NCI-H146 treated with DMSO at 0.1 percent for 48 hours (cell line): ENCODE results near the gene PIK3R6.

Experiments used
- DNase-seq: peaks from one replicate; lab custom pipeline; 2025; ENCODE audit not compliant: unreplicated experiment; lab: John Stamatoyannopoulos, UW

Gene PIK3R6

DNA sequence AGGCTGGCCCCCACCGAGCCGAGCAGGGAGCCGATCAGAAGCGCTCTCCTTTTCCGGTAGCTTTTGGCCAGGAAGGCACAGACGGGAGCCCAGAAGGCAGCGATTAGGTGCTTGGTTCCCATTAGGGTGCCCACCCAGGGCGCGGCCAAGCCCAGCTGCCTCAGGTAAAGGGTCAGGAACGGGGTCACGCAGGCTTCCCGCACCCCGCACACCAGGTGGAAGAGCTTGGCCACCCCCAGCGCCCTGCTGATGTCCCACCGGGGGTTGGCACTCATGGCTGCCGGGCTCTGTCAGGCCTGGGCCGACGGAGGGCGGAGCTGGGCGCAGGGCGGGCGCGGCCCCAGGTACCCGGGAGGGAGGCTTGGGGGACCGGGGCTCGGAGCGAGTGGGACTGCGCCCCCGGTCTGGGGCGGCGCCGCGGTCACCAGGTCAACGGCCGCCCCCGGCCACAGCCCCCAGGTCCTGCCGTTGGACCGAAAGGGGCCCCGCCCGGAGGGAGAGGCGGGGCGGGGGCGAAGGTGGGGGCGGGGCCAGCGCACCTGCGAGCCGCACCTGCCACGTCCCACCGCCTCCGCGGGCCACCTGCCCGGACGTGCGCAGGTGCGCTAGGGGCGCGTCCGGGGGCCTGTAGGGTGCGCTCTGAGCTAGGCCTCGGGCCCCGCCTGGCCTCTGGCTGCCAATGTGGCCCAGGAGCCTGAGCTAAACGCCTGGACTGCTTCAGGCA is 68.5 kb downstream of the PIK3R6 start, which contains the start of gene MFSD6L:
TSS of gene MFSD6L (minus strand) at position 520 of the 724 bp plus-strand sequence. CDS start at position 275, 245 bp downstream.
- DNase-seq: peak; percentile 80

DNA sequence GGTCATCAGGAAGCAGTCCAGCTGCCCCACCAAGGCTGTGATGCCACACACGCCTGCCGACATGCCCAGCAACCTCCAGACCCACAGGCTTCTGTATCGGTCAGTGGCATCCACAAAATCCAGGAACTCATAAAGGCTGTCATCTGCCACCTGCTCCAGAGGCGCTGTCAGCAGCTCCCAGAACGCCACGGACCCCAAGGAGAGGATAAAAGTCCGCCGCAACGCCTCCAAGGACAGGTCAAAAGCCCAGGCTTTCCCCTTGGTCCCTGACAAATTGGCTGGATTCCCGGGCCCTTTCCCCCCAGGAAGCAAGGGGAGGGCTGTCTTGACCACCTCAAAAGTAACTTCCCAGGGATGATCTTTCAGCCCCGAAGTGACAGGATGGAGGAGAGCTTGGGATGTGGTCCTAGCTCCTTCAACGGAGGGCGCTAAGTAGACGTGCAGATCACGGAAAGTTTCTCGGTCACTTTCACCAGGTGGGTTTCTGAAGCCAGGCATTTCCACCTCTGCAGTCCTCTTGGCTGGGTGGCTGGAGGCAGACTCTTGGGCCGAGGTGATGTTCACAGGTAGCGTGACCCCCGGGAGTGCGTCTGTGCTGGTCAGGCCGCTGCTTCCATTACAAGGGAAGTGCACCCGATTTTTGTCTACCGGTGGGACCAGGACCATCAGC is 69.2 kb downstream of the PIK3R6 start:
- DNase-seq: no peak

DNA sequence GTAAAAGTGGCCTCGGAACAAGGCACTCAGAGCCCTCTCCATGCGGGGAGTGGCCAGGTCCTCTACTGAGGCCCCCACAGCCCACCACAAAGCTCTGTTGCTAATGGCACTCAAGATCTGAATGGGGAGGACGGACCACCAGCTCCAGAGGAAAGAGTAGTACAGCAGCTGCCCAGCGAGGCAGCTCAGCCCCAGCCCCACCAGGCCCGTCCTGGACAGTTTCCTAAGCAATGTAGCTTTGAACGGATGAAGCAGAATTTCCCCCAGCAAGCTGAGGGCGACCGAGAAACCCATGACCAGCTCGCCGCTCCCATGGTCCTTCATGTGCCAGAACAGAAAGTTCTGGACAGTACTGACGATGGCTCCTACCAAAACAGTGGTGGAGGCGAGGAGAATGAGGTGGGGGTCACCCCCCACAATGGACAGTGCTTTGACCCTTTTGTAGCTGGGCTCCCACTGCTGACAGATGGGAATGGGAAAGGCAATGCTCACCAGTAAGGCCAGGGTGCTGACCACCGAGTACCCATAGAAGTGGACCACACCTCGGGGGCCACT is 69.8 kb downstream of the PIK3R6 start:
- DNase-seq: no peak

DNA sequence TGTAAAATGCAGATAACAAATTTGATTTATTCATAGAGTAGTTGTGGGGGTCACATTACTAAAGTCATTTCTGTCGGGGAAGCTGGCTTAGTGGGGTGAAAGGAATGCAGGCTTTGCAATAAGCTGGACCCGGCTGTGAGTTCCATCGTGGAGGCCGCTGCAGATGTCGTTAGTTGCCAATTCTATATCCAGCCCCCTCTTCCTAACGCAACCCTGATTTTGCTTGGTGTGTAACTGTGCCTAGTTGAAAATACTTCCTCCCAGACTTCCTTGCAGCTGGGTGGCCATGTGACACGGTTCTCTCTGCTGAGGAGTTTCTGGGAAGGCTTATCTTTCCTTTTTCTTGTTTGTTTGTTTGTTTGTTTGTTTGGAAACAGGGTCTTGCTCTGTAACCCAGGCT is 72.8 kb downstream of the PIK3R6 start:
- no peak for DNase-seq

DNA sequence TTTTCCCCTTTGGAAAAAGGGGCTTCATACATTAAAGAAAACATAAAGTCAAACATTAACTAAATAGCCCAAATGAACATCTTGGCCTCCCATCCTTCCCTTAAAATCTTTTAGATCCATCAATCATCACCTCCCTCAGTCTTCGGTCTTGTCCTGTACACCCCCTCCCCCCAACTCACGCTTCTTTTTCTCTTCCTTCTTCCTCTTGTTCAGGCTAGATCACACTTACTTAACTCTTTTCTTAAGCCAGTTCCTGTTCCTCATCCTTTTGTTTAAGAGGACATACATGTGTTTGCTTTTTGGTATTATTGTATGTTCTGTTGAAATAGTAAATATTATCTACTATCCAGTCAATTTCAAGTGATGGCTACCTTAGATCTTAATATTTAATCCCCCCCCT is 73.8 kb downstream of the PIK3R6 start:
- DNase-seq: no peak

DNA sequence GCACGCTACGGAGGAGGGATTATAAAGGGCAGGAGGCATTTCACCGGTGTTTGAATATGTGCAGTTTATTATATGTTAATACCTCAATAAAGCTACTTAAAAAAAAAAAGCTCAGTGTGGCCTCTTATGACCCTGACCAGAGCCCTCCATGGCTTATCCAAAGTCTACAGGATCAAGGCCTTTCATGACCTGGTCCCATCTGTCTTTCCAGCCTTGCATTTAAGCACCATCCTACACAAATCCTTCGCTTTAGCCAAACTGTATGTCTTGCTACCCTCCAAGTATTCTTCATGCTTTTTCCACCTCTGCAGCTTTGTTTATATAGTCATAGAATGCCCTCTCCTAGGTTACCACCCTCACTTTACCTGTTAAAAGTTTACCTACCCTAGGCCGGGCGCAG is 74.8 kb downstream of the PIK3R6 start:
- DNase-seq: no peak

DNA sequence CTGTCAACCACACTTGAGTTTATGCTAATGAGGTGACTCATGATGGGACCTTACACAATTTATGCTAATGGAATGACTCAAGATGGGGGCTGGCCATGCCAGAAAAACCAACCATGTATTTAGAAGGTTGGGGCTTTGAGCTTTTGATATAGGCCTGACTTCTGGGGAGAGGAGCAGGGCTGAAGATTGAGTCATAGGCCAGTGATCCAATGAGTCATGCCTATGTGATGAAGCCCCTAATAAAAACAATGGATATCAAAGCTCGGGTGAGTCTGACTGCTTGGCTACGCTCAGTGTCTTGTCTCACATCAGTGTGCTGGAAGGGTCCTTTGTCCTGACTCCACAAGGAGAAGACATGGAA is 75.6 kb downstream of the PIK3R6 start:
- no peak for DNase-seq

DNA sequence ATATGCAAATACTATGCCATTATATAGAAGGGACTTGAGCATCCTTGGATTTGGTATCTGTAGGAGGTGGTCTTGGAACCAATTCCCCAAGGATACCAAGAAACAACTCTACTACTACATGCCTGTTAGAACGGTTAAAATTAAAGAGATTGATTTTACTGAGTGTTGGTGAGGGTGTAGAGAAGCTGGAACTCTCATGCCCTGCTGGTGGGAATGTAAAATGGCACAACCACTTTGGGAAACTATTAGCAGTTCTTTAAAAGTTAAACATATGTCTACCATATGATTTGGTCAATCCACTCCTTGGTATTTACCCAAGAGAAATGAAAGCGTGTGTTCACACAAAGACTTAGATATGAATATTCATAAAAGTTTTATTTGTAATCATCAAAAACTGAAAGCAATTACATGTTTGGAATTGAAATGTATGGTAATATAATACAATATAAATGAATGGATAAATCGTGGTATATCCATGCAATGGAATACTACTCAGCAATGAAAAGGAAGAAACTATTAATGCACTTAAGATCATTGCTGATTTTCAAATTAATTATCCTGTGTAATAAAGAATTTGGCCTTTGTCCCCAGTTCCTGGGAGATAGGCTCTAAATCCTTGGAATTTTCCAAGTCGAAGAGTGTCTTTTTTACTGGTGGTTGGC is 76.1 kb downstream of the PIK3R6 start:
- DNase-seq: no peak

DNA sequence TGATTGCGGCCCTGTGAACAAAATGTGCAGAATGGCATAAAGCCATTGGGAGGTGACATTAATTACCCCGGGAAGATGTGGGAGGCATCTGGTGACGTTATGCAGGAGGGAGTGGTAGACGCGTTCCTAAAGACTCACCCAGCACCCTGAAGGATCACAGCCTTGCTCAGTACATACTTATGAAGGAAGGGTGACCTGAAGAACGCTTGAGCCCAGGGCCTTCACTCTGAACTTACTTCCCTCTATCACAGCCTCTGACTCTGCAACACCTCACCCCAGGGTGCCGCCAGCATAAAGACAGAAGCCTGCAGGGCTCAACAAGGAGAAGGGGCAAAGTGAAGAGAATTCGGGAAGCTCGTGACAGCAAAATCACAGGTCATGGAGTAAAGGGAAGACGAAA is 77.7 kb downstream of the PIK3R6 start:
- no peak for DNase-seq

DNA sequence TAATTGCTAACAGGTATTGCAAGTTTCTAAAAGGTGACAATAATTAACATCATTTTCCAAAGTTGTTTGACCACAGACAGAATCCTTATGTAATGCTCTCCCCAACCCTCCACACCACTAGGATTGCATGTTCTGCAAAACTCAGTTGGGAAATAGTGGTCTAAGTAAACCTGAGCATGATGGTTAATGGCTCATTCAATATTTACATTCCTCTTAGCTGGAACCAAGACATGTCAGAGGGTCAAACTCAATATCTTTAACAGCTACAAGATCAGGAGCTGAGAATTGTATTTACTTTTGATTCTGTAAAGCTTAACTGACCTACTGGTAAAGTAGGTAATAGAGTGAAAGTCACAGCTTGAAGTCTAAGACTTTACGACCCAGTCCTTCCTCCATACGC is 78.5 kb downstream of the PIK3R6 start:
- no peak for DNase-seq

DNA sequence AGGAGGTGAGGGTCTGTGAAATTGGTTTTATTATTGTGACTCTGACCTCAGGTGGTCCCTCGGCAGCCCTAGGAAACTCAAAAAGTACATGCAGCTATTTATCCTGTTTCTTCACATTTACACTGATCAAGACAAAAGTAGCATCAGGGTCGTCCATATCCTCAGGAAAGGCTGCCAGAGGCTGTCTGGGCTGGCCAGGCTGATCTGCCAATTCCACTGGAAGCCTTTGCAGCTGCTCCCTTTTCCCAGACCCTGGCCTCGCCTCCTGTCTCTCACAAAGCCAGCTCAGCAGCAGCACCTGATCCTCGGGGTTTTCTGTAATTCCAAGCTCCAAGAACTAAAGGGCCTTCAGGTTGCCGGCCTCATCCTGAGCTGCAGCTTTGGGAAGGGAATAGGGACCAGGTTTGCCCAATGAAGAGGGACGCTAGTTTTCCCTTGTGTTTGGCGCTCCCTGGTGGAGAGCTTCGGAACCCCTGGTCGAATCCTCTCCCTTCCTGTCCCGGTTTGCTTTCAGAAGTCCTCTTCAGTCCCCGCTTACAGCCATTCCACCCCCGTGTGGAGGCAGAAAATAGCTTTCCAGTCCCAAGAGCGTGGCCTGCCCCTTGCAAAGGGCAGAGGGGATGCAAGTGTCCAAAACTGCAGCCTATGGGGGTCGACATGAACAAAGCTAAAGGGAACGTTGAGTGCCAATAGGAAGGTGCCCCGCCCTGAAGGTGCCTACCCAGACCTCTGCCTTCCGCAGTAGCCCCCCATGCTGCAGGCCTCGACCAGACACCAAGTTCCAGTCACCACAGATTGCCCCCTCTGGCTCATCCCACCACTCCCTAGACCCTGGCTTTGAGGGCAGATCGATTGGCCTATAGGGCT is 81.7 kb downstream of the PIK3R6 start:
- peak; percentile 51 for DNase-seq

DNA sequence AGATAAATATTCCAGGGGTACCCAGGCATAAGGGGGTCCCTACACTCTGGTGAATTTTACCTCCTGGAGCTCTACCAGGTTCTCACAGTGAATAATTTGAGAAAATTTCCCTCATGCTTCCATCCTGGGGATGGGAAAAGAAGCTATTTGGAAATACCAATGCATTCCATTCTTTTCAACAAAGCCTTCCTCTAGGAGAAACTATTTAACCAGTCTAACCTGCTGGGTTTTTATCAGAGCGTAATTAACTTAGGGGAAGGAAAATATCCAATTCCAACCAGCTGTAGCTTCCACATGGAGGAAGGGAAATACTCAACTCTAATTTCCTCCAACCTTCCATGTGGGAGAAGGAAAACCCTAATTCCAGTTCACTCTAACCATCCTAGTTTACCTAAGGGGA is 85.3 kb downstream of the PIK3R6 start:
- no peak for DNase-seq

DNA sequence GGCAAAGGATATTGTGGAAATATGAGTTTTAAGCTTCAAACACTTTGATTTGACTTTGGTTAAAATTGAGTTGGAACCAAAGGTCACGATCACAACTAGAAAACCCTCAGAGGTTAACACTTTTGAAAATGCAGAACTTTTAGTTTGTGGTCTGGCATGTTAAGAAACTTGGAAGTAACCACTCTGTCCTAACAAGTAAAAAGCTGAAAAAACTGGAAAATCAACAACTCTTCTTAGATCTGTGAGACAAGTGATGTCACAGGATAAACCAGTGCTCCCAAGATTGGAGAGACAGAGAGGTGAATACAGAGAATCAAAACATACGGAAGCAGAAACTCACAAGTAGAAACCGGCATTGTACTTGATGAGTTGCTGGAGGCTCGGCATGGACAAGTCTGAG is 85.7 kb downstream of the PIK3R6 start:
- no peak for DNase-seq

DNA sequence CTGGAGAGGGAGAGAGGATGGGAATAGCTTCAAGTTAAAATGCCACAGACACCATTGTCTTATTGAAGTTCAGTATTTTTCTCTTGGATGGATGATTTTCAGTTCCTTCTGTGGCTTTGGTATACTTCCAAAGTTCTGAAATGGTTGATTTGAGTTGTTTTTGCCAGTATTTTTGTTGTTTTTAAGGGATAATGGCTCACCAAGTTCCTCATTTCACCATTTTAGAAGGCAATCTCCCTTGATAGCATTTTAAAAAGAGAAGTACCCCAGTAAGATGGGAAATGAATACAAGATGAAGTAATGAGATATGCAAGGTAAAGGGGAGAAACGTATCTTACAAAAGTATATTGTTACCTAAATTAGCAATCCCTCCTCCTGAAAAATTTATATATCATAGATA is 90.6 kb downstream of the PIK3R6 start:
- no peak for DNase-seq

DNA sequence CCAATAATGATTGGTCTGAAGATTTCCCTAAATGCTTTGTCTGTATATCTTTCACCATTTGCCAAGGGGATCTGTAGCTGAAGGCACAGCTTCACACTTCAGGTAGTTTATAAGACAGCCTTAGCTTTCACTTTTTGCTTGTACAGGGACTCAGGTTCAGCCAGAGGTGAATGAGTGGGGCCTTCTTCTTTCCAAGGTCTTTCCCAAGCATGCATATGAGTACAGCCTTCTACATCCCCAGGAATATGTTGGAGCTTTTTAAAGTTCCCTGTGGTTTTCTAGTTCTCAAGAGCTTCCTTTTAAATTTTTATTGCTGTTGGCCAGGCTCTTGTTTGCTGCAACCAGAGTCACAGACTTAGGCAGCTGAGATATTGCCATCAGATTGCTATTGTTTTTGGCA is 91.2 kb downstream of the PIK3R6 start:
- no peak for DNase-seq

DNA sequence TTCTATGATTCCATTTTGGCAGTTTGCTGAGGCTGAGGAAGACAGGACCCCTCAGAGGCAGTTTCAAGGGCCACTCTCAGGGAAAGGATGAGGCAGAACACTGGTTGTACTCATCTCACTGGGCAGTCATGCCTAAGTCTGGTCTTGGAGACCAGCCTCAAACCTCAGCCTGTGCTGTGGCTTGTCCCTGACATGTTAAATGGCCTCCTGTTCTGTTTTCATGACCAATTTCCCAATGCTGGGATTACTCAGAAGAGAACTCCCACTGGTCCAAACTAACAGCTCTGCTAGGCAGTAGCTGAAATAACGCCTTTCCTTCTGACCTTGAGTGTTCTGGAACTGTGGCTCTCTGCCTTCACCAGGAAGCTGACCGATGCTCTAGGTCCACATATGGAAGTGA is 100.7 kb downstream of the PIK3R6 start:
- no peak for DNase-seq

DNA sequence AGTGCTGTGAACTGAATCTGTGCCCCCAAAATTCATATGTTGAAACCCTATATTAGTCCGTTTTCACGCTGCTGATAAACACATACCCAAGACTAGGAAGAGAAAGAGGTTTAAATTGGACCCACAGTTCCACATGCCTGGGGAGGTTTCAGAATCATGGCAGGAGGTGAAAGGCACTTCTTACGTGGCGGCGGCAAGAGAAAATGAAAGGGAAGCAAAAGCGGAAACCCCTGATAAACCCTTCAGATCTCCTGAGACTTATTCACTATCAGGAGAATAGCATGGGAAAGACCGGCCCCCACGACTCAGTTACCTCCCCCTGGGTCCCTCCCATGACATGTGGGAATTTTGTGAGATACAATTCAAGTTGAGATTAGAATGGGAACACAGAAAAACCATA is 105.5 kb downstream of the PIK3R6 start:
- DNase-seq: no peak

DNA sequence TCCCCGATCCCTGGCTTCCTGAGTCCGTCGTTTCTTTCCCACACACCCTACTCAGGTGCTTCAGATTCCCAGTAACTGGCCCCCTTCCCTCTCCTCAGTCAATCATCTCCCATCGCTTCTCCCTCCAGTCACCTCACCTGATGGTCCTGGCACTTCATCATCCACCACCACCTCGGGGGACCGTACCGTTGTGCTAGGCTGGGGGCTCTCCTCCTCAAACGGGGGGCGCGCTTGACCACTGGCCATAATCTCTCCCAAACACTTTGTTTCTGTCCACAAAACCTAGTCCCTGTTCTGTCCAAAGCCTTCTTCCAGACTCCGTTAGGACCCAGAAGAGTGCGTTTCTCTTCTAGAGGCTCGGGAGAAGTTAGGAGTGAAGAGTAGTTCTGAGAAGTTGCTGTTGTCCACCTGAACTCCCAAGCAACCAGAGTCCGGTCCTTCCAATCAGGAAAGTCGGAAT is 109.3 kb downstream of the PIK3R6 start, which contains the start of gene SPDYE4:
TSS of gene SPDYE4 (minus strand) at position 410 of the 460 bp plus-strand sequence. CDS start at position 246, 164 bp downstream.
- DNase-seq: no peak

DNA sequence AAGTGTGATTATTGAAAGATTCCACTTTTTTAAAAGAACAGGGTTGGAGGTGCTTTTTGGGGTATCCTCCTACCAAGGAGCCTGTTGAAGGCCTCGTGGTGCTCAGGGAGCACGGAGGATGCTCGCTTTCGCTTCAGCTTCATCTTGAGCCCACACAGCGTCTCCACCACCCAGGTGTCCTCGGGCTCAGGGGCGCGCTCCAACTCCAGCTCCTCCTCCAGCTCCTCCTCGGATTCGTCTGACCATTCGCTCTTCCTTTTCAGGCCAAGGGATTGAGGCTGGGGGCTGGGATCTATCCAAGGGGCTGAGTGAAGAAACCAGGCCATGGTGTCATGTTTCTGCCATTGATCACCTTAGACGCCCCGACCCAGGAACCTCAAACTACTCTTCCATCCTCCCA is 110.3 kb downstream of the PIK3R6 start:
- no peak for DNase-seq

DNA sequence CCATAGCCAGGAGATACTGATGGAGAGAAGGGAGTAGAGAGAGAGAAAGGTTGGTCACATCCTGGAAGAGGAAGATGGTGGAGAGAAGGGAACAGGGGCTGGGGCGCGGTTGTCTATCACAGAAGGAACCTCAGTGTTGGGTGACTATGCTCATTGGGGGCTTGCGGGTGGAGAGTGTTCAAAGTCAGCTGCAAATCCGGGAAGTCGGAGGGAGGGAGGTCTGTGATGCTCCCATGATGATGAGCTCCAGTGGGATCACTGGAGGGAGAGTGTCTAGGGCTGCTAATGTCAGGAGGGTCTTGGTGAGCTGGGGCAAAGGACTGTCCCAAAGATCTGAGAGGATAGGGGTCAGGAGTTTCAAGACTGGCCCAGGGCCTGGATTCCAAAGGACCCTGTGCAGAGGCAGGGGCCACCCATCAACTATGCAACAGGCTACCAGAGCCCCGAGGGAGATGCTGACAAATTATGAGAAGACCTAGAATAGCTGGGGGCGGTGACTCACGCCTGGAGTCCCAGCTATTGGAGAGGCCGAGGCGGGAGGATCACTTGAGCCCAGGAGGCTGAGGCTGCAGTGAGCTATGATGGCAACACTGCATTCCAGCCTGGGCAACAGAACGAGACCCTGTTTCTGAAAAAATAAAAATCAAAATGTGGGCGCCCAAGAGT is 111.8 kb downstream of the PIK3R6 start:
- no peak for DNase-seq
